WTC11 (cell line): ENCODE measurements around the gene PPP2R1A. TPM values are rescaled to one million over a fixed set of nuclear protein-coding genes. Genes with fewer than 3 reads are reported as not detected.

Experiments used
- ATAC-seq: fragments of 200-7000 bp; cut with Tn5 transposase; 2 replicates; pipeline ENCODE4 v1.10.0; 2021; ENCODE audit warnings: mild to moderate bottlenecking, moderate library complexity
- CTCF ChIA-PET: fragments of 300-600 bp; sonication (Branson Sonifier 250); formaldehyde crosslinking; loops from one replicate; lab custom pipeline; 2021; ENCODE audit warnings: antibody characterized with exemption; lab: Charles Lee
- POLR2A ChIA-PET: fragments of 350-600 bp; sonication (Branson Sonifier 250); formaldehyde crosslinking; loops from one replicate; lab custom pipeline; 2021; ENCODE audit warnings: antibody characterized with exemption; lab: Charles Lee
- DNase-seq: peaks from one replicate; pipeline ENCODE4 v3.0.0; 2021; ENCODE audit warnings: low spot score
- H3K27ac Mint-ChIP-seq: 2 replicates; pipeline ENCODE4 v1.8.0; 2021; ENCODE audit warnings: mixed read lengths
- H3K27me3 Mint-ChIP-seq: 2 replicates; pipeline ENCODE4 v1.8.0; 2021; ENCODE audit warnings: low read depth, mild to moderate bottlenecking, moderate library complexity, mixed read lengths
- H3K36me3 Mint-ChIP-seq: 2 replicates; pipeline ENCODE4 v1.8.0; 2021; ENCODE audit warnings: mixed read lengths
- H3K4me1 Mint-ChIP-seq: 2 replicates; pipeline ENCODE4 v1.8.0; 2022; ENCODE audit warnings: mixed read lengths
- H3K4me3 Mint-ChIP-seq: 2 replicates; pipeline ENCODE4 v1.8.0; 2021; ENCODE audit warnings: mild to moderate bottlenecking, moderate library complexity, mixed read lengths
- H3K9me3 Mint-ChIP-seq: 2 replicates; pipeline ENCODE4 v1.8.0; 2021; ENCODE audit warnings: mixed read lengths
- ATF1 ChIP-seq: sonication (generic); formaldehyde crosslinking; IDR thresholded peaks from 2 replicates; pipeline ENCODE4 v1.8.1; 2023; ENCODE audit warnings: mild to moderate bottlenecking, moderate library complexity, missing genetic modification reagents
- CBFB ChIP-seq: sonication (generic); formaldehyde crosslinking; IDR thresholded peaks from 2 replicates; pipeline ENCODE4 v1.8.1; 2022; ENCODE audit warnings: mild to moderate bottlenecking, low read depth, missing genetic modification reagents
- CDX4 ChIP-seq: fragments of 250-450 bp; sonication (Bioruptor Pico); IDR thresholded peaks from 2 replicates; pipeline ENCODE4 v1.9.0; 2021; ENCODE audit warnings: moderate library complexity, mild to moderate bottlenecking, inconsistent platforms, borderline replicate concordance
- CREM ChIP-seq: sonication (generic); formaldehyde crosslinking; IDR thresholded peaks from 2 replicates; pipeline ENCODE4 v1.8.1; 2022; ENCODE audit warnings: mild to moderate bottlenecking, missing genetic modification reagents, moderate library complexity
- E2F4 ChIP-seq: sonication (generic); formaldehyde crosslinking; IDR thresholded peaks from 2 replicates; pipeline ENCODE4 v1.8.1; 2022; ENCODE audit warnings: low read depth, mild to moderate bottlenecking, moderate library complexity, missing genetic modification reagents, borderline replicate concordance
- ELF4 ChIP-seq: sonication (generic); formaldehyde crosslinking; IDR thresholded peaks from 2 replicates; pipeline ENCODE4 v1.8.1; 2022; ENCODE audit warnings: low read depth, mild to moderate bottlenecking, moderate library complexity, missing genetic modification reagents
- EMX1 ChIP-seq: fragments of 250-450 bp; sonication (Bioruptor Pico); IDR thresholded peaks from 2 replicates; pipeline ENCODE4 v1.8.0; 2021; ENCODE audit warnings: mild to moderate bottlenecking
- HMGA2 ChIP-seq: fragments of 250-450 bp; sonication (Bioruptor Pico); IDR thresholded peaks from 2 replicates; pipeline ENCODE4 v1.4.0; 2021; ENCODE audit warnings: mild to moderate bottlenecking, moderate library complexity
- KAT7 ChIP-seq: sonication (generic); formaldehyde crosslinking; IDR thresholded peaks from 2 replicates; pipeline ENCODE4 v1.8.1; 2023; ENCODE audit warnings: missing genetic modification reagents, mild to moderate bottlenecking, borderline replicate concordance
- NFATC4 ChIP-seq: fragments of 250-450 bp; sonication (Bioruptor Pico); IDR thresholded peaks from 2 replicates; pipeline ENCODE4 v1.9.0; 2021; ENCODE audit warnings: mild to moderate bottlenecking
- NFYB ChIP-seq: sonication (generic); formaldehyde crosslinking; conservative IDR thresholded peaks from 2 replicates; pipeline ENCODE4 v1.8.0; 2022; ENCODE audit warnings: low read depth, missing genetic modification reagents
- OVOL2 ChIP-seq: fragments of 250-450 bp; sonication (Bioruptor Pico); IDR thresholded peaks from 2 replicates; pipeline ENCODE4 v1.9.0; 2021; ENCODE audit warnings: mild to moderate bottlenecking, borderline replicate concordance
- RORB ChIP-seq: fragments of 250-450 bp; sonication (Bioruptor Pico); IDR thresholded peaks from 2 replicates; pipeline ENCODE4 v1.9.0; 2021; ENCODE audit warnings: mild to moderate bottlenecking
- SMAD3 ChIP-seq: sonication (generic); formaldehyde crosslinking; IDR thresholded peaks from 2 replicates; pipeline ENCODE4 v1.8.0; 2022; ENCODE audit warnings: missing genetic modification reagents, mild to moderate bottlenecking, borderline replicate concordance
- SMAD4 ChIP-seq: sonication (generic); formaldehyde crosslinking; IDR thresholded peaks from 2 replicates; pipeline ENCODE4 v1.8.0; 2022; ENCODE audit warnings: mild to moderate bottlenecking, missing genetic modification reagents
- STAT6 ChIP-seq: sonication (generic); formaldehyde crosslinking; conservative IDR thresholded peaks from 2 replicates; pipeline ENCODE4 v1.8.1; 2023; ENCODE audit warnings: mild to moderate bottlenecking, low read depth, missing genetic modification reagents, moderate library complexity
- TEAD4 ChIP-seq: sonication (generic); formaldehyde crosslinking; IDR thresholded peaks from 2 replicates; pipeline ENCODE4 v1.8.0; 2022; ENCODE audit warnings: mild to moderate bottlenecking, missing genetic modification reagents
- TP53 ChIP-seq: sonication (generic); formaldehyde crosslinking; IDR thresholded peaks from 2 replicates; pipeline ENCODE4 v1.8.1; 2023; ENCODE audit warnings: mild to moderate bottlenecking, missing genetic modification reagents
- total RNA-seq: library from RNA; stranded (reverse); gene quantifications from 3 replicates; pipeline ENCODE4 v1.2.3, GENCODE V29; 2021
- TF ChIP-seq, protein P1 (sequence below): sonication (generic); formaldehyde crosslinking; IDR thresholded peaks from 2 replicates; pipeline ENCODE4 v1.8.0; 2022; ENCODE audit warnings: mild to moderate bottlenecking, missing genetic modification reagents
- TF ChIP-seq, protein P2 (sequence below): fragments of 250-450 bp; sonication (Bioruptor Pico); IDR thresholded peaks from 2 replicates; pipeline ENCODE4 v1.9.0; 2021; ENCODE audit warnings: mild to moderate bottlenecking

The PPP2R1A gene
- total RNA-seq, 1 experiment from 2014 or later: 505 TPM

DNA sequence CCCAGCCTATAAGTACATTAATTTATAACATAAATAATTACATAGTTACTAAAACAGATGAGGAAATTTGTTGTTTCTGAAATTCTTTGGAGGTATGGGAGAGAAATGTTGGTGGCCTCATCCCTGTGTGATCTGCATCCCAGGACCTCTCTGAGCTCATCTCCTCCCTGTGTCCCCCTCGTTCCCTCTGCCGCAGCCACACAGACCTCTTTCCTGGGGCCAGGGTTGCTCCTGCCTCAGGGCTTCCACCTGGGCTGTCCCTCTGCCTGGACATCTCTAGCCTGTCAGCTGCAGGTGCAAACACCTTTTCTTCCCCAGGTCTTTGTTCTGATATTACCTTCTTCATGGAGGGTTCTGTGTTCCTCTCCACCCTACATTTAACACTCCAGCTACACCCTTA lies 83.4 kb downstream of the PPP2R1A start:
- no peak for ATAC-seq
- Mint-ChIP-seq H3K4me1 (peaks cover 48% of the 10 kb centered on the region), H3K4me3 (no peak overlapping the region), H3K36me3 (peaks cover 45% of the 10 kb centered on the region), H3K27me3 (no peaks in the 10 kb centered on the region; the same call in 1 of the 2 replicates), H3K27ac (no peak overlapping the region; the same call in 1 of the 2 replicates), H3K9me3 (peaks cover 12% of the 10 kb centered on the region)
- no peak for DNase-seq
- no peak for TF ChIP-seq EMX1 (CRISPR knock-in tag)
- no peak for TF ChIP-seq NFATC4
- ChIA-PET POLR2A (no interaction called here), CTCF (no interaction called here)

GRCh38 chr19:52274191-52274590 lies 84.3 kb downstream of the PPP2R1A start:
- peaks cover 17% of the 10 kb centered on the region for H3K9me3 Mint-ChIP-seq
- no peak overlapping the region for H3K4me3 Mint-ChIP-seq
- no peak for TF ChIP-seq TP53 (CRISPR knock-in tag)
- no peak for TF ChIP-seq CREM (CRISPR knock-in tag)
- no peak for TF ChIP-seq ELF4 (CRISPR knock-in tag)
- TF ChIP-seq RORB (CRISPR knock-in tag): no peak
- no peak for TF ChIP-seq STAT6 (CRISPR knock-in tag)
- TF ChIP-seq, protein P1, sequence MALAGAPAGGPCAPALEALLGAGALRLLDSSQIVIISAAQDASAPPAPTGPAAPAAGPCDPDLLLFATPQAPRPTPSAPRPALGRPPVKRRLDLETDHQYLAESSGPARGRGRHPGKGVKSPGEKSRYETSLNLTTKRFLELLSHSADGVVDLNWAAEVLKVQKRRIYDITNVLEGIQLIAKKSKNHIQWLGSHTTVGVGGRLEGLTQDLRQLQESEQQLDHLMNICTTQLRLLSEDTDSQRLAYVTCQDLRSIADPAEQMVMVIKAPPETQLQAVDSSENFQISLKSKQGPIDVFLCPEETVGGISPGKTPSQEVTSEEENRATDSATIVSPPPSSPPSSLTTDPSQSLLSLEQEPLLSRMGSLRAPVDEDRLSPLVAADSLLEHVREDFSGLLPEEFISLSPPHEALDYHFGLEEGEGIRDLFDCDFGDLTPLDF (CRISPR knock-in tag): no peak
- TF ChIP-seq CBFB (CRISPR knock-in tag): no peak
- TF ChIP-seq ATF1 (CRISPR knock-in tag): no peak
- TF ChIP-seq, protein P2, sequence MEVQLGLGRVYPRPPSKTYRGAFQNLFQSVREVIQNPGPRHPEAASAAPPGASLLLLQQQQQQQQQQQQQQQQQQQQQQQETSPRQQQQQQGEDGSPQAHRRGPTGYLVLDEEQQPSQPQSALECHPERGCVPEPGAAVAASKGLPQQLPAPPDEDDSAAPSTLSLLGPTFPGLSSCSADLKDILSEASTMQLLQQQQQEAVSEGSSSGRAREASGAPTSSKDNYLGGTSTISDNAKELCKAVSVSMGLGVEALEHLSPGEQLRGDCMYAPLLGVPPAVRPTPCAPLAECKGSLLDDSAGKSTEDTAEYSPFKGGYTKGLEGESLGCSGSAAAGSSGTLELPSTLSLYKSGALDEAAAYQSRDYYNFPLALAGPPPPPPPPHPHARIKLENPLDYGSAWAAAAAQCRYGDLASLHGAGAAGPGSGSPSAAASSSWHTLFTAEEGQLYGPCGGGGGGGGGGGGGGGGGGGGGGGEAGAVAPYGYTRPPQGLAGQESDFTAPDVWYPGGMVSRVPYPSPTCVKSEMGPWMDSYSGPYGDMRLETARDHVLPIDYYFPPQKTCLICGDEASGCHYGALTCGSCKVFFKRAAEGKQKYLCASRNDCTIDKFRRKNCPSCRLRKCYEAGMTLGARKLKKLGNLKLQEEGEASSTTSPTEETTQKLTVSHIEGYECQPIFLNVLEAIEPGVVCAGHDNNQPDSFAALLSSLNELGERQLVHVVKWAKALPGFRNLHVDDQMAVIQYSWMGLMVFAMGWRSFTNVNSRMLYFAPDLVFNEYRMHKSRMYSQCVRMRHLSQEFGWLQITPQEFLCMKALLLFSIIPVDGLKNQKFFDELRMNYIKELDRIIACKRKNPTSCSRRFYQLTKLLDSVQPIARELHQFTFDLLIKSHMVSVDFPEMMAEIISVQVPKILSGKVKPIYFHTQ (CRISPR knock-in tag): no peak
- TF ChIP-seq NFYB (CRISPR knock-in tag): no peak
- TF ChIP-seq HMGA2 (CRISPR knock-in tag): no peak
- H3K36me3 Mint-ChIP-seq: peaks cover 52% of the 10 kb centered on the region
- H3K4me1 Mint-ChIP-seq: peaks cover 51% of the 10 kb centered on the region
- H3K27ac Mint-ChIP-seq: no peak overlapping the region
- CTCF ChIA-PET: no interaction called here
- H3K27me3 Mint-ChIP-seq: no peaks in the 10 kb centered on the region; the same call in 1 of the 2 replicates
- POLR2A ChIA-PET: no interaction called here
- DNase-seq (no peak), ATAC-seq (no peak)

DNA sequence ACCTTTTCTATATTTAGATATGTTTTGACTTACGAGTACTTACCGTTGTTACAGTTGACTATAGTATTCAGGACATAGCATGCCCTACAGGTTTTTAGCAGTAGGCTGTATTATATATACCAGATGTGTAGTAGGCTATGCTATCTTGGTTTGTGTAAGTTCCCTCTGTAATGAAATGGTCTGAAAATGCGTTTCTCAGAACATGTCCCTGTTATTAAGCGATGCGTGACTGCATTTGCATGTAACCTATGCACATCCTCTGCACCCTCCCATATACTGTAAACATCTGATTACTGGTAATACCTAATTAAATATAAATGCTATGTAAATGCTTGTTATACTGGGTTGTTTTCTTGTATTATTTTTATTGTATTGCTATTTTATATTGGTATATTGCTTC lies 86.1 kb downstream of the PPP2R1A start:
- peaks cover 41% of the 10 kb centered on the region for H3K4me1 Mint-ChIP-seq
- H3K36me3 Mint-ChIP-seq: peaks cover 47% of the 10 kb centered on the region
- ATAC-seq (no peak), DNase-seq (no peak)
- POLR2A ChIA-PET: no interaction called here
- no peaks in the 10 kb centered on the region; the same call in 1 of the 2 replicates for H3K27me3 Mint-ChIP-seq
- no peak overlapping the region for H3K27ac Mint-ChIP-seq
- H3K9me3 Mint-ChIP-seq: peaks cover 20% of the 10 kb centered on the region
- no peak overlapping the region for H3K4me3 Mint-ChIP-seq
- CTCF ChIA-PET: no interaction called here
- TF ChIP-seq NFYB (CRISPR knock-in tag): no peak
- TF ChIP-seq CDX4 (CRISPR knock-in tag): no peak
- TF ChIP-seq TEAD4 (CRISPR knock-in tag): no peak
- no peak for TF ChIP-seq E2F4 (CRISPR knock-in tag)
- no peak for TF ChIP-seq SMAD3 (CRISPR knock-in tag)
- TF ChIP-seq KAT7 (CRISPR knock-in tag): no peak
- TF ChIP-seq, protein P1 (CRISPR knock-in tag): no peak
- no peak for TF ChIP-seq SMAD4 (CRISPR knock-in tag)
- no peak for TF ChIP-seq OVOL2 (CRISPR knock-in tag)
